Type B pancreatic cell (in vitro differentiated cells): ENCODE data around the gene CDC34. TPM values are rescaled to one million over a fixed set of nuclear protein-coding genes. Genes with fewer than 3 reads are reported as not detected.

Source experiments
- DNase-seq: peaks from one replicate; pipeline ENCODE4 v3.0.0; 2021; ENCODE audit warnings: mixed read lengths; ENCODE audit not compliant: unreplicated experiment; ENCODE audit errors: extremely low spot score
- H3K27ac Mint-ChIP-seq: 2 replicates; pipeline ENCODE4 v1.8.0; 2021; ENCODE audit warnings: mild to moderate bottlenecking, mixed read lengths
- H3K27me3 Mint-ChIP-seq: 2 replicates; pipeline ENCODE4 v1.8.0; 2021; ENCODE audit warnings: mixed read lengths
- H3K36me3 Mint-ChIP-seq: 2 replicates; pipeline ENCODE4 v1.8.0; 2021; ENCODE audit warnings: mixed read lengths
- H3K4me1 Mint-ChIP-seq: one replicate; pipeline ENCODE4 v1.8.0; 2021; ENCODE audit warnings: mixed read lengths; ENCODE audit not compliant: unreplicated experiment
- H3K4me3 Mint-ChIP-seq: 2 replicates; pipeline ENCODE4 v1.8.0; 2021; ENCODE audit warnings: mild to moderate bottlenecking, mixed read lengths
- H3K9me3 Mint-ChIP-seq: 2 replicates; pipeline ENCODE4 v1.8.0; 2021; ENCODE audit warnings: mixed read lengths
- total RNA-seq: library from RNA; stranded (reverse); gene quantifications from 2 replicates; pipeline ENCODE4 v1.2.1, GENCODE V29; 2021; ENCODE audit warnings: low replicate concordance
- TF ChIP-seq, protein P1 (sequence below): fragments of 200-600 bp; sonication (generic); conservative IDR thresholded peaks from 2 replicates; pipeline ENCODE4 v1.5.0; 2021; ENCODE audit warnings: antibody characterized with exemption, mild to moderate bottlenecking

Gene CDC34
- total RNA-seq, 1 donor from 2014 or later: 95.0 TPM

DNA sequence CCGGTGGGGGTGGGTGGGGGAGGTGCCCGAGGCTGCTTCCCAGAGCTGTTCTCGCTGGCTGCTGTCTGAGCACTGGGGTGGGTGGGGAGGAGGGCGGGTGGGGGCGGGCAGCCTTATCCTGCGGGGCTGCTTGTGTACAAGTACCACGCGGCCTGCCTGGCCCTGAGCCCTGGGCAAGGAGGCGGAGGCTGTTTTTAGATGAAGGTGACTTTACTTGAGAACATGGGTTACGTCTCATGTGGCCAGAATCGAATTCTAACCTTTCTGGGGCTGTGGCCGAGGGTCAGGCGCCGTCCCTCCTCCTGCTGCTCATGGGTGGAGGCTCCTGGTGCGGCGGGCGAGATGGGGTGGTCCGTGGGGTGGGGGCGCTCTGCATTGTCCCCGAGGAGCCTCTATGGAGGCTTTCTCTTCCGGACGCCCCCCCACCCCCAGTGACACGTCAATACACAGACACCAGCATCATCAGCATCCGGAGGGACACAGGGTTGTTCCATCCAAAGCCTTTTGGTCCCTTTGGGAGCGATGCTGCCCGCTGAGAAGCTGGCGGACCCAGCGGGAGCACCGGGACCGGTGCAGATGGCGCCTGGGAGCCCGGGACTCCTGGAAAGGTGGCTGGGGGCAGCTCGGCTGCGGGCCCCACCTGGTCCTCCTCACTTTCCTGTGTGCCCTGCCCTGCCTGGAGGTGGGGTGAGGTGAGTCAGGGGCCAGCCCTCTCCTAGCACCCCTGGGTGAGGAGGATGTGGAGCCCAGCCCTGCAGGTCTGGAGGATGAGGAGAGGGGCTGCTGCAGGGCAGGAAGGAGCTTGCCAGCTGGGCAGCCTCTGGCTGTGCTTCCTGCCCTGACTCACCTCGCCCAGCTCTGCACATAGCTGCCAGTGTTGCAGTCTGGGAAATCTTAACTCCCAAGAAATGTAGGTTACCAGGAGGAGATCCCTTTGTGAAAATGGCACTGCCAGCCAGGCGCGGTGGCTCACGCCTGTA is 44.3 kb downstream of the CDC34 start:
- no peak for DNase-seq

DNA sequence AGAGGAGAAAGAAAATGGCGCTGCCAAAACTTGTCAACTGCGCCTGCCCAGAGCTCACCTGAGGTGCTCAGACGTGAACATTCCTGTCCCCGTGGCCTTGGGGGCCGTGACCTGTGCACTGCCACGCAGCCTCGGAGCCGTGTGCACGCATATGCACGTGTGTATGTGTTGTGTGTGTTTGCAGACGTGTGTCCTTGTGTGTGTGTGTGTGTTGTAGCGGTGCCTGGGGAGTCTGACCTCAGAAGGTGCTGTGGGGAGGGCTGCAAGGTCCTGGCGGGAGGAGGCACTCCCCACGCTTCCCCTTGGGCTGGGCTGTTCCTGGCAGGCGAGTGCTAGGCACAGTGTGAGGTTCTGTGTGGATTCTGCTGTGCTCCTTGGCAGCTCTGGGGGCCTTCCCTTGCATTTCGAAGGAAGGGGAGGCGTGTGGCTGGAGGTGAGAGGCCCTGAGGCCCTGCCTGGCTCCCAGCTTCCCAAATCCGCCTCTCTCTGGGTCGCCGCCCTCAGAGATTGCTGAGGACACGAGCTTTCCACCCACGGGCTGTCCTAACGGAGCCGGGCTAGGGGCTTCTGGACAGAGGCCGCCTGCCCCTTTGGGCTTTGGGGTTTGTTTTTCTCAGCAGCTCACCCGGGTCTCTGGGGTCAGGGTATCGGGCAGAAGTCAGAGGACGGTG is 45.3 kb downstream of the CDC34 start:
- peaks cover 3% of the 10 kb centered on the region for H3K27me3 Mint-ChIP-seq
- H3K4me1 Mint-ChIP-seq: peaks cover 16% of the 10 kb centered on the region
- H3K27ac Mint-ChIP-seq: no peak overlapping the region
- no peaks in the 10 kb centered on the region for H3K36me3 Mint-ChIP-seq
- TF ChIP-seq, protein P1, sequence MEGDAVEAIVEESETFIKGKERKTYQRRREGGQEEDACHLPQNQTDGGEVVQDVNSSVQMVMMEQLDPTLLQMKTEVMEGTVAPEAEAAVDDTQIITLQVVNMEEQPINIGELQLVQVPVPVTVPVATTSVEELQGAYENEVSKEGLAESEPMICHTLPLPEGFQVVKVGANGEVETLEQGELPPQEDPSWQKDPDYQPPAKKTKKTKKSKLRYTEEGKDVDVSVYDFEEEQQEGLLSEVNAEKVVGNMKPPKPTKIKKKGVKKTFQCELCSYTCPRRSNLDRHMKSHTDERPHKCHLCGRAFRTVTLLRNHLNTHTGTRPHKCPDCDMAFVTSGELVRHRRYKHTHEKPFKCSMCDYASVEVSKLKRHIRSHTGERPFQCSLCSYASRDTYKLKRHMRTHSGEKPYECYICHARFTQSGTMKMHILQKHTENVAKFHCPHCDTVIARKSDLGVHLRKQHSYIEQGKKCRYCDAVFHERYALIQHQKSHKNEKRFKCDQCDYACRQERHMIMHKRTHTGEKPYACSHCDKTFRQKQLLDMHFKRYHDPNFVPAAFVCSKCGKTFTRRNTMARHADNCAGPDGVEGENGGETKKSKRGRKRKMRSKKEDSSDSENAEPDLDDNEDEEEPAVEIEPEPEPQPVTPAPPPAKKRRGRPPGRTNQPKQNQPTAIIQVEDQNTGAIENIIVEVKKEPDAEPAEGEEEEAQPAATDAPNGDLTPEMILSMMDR: no peak
- no peak for DNase-seq
- H3K4me3 Mint-ChIP-seq: no peak overlapping the region
- no peaks in the 10 kb centered on the region for H3K9me3 Mint-ChIP-seq

More for the DNA sequence above, 44.3 kb downstream of the CDC34 start:
- Mint-ChIP-seq H3K9me3 (no peaks in the 10 kb centered on the region), H3K36me3 (peaks cover 3% of the 10 kb centered on the region), H3K4me3 (no peak overlapping the region), H3K27ac (no peak overlapping the region), H3K4me1 (peaks cover 25% of the 10 kb centered on the region), H3K27me3 (peaks cover 6% of the 10 kb centered on the region)
- TF ChIP-seq, protein P1: no peak

DNA sequence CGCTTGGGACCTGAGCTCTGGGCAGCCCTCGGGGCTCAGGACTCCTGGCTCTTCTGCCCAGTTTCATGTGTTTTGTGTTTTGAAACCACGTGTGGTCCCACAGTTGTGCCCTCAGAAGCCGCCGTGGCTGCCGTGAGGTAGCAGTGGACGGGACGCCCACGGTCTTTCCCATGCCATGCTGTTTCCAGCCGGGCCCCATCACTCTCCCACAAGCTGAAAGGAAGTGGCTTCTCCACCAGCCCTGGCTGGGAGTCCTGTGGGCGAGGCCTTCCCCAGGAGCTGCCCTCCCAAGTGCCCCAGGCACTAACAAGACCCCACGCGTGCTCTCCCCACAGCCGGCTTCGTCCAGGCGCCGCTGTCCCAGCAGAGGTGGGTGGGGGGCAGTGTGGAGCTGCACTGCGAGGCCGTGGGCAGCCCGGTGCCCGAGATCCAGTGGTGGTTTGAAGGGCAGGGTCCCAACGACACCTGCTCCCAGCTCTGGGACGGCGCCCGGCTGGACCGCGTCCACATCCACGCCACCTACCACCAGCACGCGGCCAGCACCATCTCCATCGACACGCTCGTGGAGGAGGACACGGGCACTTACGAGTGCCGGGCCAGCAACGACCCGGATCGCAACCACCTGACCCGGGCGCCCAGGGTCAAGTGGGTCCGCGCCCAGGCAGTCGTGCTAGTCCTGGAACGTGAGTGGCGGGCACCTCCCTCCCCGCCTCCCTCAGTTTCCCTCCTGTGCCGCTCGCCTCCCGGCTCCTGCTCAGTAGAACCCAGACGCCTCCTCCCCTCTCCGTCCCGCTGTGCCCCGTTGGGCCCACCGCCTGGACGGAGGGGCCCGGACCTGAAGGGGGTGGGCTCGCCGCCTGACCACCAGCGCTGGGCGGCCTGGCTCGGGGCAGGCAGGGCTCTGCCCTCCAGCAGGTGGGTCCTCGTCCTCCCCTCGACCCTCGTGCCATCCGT is 46.2 kb downstream of the CDC34 start:
- TF ChIP-seq, protein P1: no peak
- no peaks in the 10 kb centered on the region for H3K27me3 Mint-ChIP-seq
- no peak overlapping the region for H3K27ac Mint-ChIP-seq
- H3K4me3 Mint-ChIP-seq: no peak overlapping the region
- DNase-seq: no peak
- H3K36me3 Mint-ChIP-seq: no peaks in the 10 kb centered on the region
- peaks cover 12% of the 10 kb centered on the region for H3K4me1 Mint-ChIP-seq
- H3K9me3 Mint-ChIP-seq: no peaks in the 10 kb centered on the region

DNA sequence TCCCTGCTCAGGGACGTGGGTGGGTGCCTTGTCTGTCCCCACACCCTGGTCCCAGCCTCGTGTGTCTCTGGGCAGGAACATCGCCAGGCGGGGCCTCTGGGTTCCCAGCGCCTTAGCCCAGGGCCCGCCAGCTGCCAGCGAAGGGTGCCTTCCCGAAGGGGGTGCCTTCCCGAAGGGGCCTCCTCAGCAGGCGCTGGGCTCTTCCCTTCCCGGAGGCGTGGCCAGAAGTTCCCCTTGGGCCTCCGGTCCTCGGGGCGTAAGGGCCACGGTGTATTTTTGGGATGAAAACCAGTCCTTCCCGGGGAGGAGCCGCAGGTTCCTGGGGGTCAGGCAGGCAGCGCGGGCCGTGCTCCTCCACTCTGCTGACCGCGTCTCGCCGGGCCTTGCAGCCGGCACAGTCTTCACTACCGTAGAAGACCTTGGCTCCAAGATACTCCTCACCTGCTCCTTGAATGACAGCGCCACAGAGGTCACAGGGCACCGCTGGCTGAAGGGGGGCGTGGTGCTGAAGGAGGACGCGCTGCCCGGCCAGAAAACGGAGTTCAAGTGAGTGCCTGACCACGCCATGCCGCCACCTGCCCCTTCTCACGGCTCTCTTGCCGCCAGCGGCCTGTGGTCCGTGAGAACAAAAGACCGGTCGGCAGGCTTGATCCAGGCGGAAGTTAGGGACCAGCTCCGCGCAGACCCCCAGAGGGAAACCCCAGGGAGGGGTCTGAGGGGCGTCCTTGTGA is 47.7 kb downstream of the CDC34 start:
- Mint-ChIP-seq H3K4me1 (peaks cover 8% of the 10 kb centered on the region), H3K27me3 (no peaks in the 10 kb centered on the region), H3K36me3 (no peaks in the 10 kb centered on the region), H3K27ac (no peak overlapping the region), H3K9me3 (no peaks in the 10 kb centered on the region), H3K4me3 (no peak overlapping the region)
- TF ChIP-seq, protein P1: no peak
- DNase-seq: no peak

DNA sequence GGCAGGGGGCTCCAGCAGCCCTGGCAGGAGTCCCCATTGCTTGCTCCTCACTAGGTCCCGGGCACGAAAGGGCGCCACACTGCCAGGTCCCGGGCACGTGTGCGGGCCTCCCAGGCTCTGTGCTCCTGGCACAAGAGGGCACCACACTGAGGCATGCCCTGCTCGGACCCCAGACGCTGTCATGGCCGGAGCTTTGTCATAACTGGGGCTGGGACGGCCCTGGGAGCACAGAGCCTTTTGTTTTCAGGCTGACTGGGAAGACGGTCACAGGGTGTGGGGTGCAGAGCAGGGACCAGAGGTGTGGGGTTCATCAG is 48.2 kb downstream of the CDC34 start:
- Mint-ChIP-seq H3K27me3 (no peaks in the 10 kb centered on the region), H3K4me3 (no peak overlapping the region), H3K27ac (no peak overlapping the region), H3K4me1 (peaks cover 4% of the 10 kb centered on the region), H3K9me3 (no peaks in the 10 kb centered on the region), H3K36me3 (no peaks in the 10 kb centered on the region)
- TF ChIP-seq, protein P1: no peak
- no peak for DNase-seq
